ENCODE results near the gene FMN2.

The FMN2 gene

DNA sequence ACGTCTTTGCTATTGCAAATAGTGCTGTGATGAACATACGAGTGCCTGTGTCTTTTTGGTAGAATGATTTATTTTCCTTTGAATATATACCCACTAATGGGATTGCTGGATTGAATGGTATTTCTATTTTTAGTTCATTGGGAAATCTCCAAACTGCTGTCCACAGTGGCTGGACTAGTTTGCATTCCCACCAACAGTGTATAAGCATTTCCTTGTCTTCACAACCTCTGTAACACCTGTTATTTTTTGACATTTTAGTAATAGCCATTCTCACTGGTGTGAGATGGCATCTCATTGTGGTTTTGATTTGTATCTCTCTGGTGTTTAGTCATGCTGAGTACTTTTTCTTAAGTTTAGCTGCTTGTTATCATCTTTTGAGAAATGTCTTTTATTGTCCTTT lies 215.0 kb downstream of the FMN2 start:
- Histone ChIP-seq H3K9ac (no peak overlapping the region), H3K4me2 (no peak overlapping the region), H3K27me3 (ENCODE audit: insufficient read depth, low read depth) (no peaks in the 10 kb centered on the region), H3K4me3 (IDR thresholded peaks at IDR 0.05; ENCODE audit: insufficient read depth, low read depth, low read length) (no peak overlapping the region), H3K4me1 (ENCODE audit: low read depth, poor library complexity, severe bottlenecking) (peaks cover 36% of the 10 kb centered on the region), H3K27ac (no peak overlapping the region), H4K20me1 (ENCODE audit: insufficient read depth) (no peaks in the 10 kb centered on the region), H3K79me2 (ENCODE audit: insufficient read depth, low read depth) (no peaks in the 10 kb centered on the region), H2AFZ (ENCODE audit: low read depth) (no peak overlapping the region), H3K36me3 (ENCODE audit: insufficient read depth) (no peaks in the 10 kb centered on the region)
- TF ChIP-seq, protein P1, sequence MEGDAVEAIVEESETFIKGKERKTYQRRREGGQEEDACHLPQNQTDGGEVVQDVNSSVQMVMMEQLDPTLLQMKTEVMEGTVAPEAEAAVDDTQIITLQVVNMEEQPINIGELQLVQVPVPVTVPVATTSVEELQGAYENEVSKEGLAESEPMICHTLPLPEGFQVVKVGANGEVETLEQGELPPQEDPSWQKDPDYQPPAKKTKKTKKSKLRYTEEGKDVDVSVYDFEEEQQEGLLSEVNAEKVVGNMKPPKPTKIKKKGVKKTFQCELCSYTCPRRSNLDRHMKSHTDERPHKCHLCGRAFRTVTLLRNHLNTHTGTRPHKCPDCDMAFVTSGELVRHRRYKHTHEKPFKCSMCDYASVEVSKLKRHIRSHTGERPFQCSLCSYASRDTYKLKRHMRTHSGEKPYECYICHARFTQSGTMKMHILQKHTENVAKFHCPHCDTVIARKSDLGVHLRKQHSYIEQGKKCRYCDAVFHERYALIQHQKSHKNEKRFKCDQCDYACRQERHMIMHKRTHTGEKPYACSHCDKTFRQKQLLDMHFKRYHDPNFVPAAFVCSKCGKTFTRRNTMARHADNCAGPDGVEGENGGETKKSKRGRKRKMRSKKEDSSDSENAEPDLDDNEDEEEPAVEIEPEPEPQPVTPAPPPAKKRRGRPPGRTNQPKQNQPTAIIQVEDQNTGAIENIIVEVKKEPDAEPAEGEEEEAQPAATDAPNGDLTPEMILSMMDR (conservative IDR thresholded peaks at IDR 0.05; ENCODE audit: low read depth, low read length) = no peak

DNA sequence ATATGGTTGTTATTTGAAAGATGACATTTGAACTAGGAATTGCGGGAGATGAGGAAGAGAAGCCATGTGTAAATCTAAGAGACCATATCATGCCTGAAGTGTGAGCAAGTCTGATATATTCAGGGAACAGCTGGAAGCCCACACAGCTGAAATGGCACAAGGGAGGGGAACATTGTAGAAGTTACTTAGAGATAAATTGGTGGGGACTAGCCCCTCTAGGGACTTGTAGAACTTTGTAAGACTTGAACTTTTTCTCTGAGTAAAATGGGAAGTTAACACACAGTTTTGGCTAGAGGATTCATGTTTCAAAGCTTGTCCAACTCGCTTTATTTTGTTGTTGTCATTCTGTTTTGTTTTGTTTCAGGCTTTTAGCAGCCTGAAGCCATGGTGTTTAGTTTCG lies 216.4 kb downstream of the FMN2 start:
- H2AFZ ChIP-seq (ENCODE audit: low read depth) = peak overlapping the region; percentile 65

DNA sequence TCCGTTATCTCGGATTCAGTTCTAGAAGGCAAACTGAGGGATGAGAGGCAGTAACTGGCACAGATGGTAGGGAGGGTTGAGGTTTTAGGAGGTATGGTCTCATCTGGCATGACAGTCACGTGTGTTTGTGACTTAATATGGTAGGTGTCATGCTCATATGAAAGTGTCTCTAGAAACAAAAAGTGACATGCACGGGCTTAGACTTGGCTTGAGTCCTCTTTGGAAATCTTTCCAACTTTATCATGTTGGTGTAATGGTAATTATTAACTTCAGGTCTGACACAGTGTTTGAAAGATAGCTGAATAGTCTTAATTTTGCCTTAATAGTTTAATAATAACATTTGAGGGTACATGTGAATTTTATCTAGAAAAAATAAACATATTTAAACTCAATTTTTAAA lies 218.1 kb downstream of the FMN2 start:
- Histone ChIP-seq H3K27ac (no peak overlapping the region), H4K20me1 (ENCODE audit: insufficient read depth) (no peaks in the 10 kb centered on the region), H3K4me3 (IDR thresholded peaks at IDR 0.05; ENCODE audit: insufficient read depth, low read depth, low read length) (no peak overlapping the region), H3K4me1 (ENCODE audit: low read depth, poor library complexity, severe bottlenecking) (peaks cover 36% of the 10 kb centered on the region), H3K4me2 (no peak overlapping the region; the same call in 1 of the 2 replicates), H3K36me3 (ENCODE audit: insufficient read depth) (no peaks in the 10 kb centered on the region), H3K27me3 (ENCODE audit: insufficient read depth, low read depth) (no peaks in the 10 kb centered on the region), H3K9ac (no peak overlapping the region), H2AFZ (ENCODE audit: low read depth) (no peak overlapping the region), H3K79me2 (ENCODE audit: insufficient read depth, low read depth) (no peaks in the 10 kb centered on the region)
- TF ChIP-seq, protein P1 (conservative IDR thresholded peaks at IDR 0.05; ENCODE audit: low read depth, low read length) = no peak

More for the DNA sequence above, 216.4 kb downstream of the FMN2 start:
- H3K4me3 ChIP-seq (IDR thresholded peaks at IDR 0.05; ENCODE audit: insufficient read depth, low read depth, low read length) = peak overlapping the region; percentile 38
- H3K27me3 ChIP-seq (ENCODE audit: insufficient read depth, low read depth) = no peaks in the 10 kb centered on the region
- peak overlapping the region; percentile 7; the same call in 1 of the 2 replicates for H3K9ac ChIP-seq
- H3K36me3 ChIP-seq (ENCODE audit: insufficient read depth) = no peaks in the 10 kb centered on the region
- peak overlapping the region; percentile 43; the same call in 1 of the 2 replicates for H3K27ac ChIP-seq
- H3K4me1 ChIP-seq (ENCODE audit: low read depth, poor library complexity, severe bottlenecking) = peaks cover 36% of the 10 kb centered on the region
- H3K4me2 ChIP-seq = peak overlapping the region; percentile 72
- no peaks in the 10 kb centered on the region for H4K20me1 ChIP-seq (ENCODE audit: insufficient read depth)
- TF ChIP-seq, protein P1 (conservative IDR thresholded peaks at IDR 0.05; ENCODE audit: low read depth, low read length) = no peak
- H3K79me2 ChIP-seq (ENCODE audit: insufficient read depth, low read depth) = no peaks in the 10 kb centered on the region

DNA sequence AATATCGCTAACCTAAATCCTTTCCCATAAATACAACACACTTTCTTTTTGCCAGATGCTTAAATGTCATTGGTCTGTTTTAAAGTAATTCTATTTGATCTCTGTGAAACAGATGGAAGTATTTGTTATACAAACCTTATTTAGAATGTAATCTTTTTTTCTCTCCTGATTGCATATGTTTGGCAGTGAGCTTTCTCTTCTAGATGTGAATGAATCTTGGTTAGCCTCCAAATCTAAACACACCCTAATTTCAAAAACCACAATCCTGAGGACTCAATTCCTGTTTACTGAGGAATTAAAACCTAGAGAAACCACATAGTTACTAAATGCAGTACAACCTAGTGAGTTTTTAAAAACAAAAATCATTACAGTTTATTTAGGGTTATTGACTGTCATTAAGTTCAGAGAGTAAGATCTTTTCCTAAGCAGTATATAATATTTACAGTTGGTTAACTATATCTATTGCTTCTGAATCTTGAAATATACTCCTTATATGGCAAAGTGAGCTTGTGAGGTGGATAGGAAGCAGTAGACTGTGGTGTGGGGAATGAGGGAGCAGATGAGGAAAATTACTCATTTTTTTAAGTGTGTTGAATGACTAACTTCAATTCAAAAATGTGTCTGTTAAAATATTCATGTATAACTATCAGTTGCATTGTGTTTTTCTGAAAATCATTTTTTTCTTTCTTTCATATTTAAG lies 218.7 kb downstream of the FMN2 start:
- TF ChIP-seq, protein P1 (conservative IDR thresholded peaks at IDR 0.05; ENCODE audit: low read depth, low read length) = no peak
- no peak overlapping the region for H3K27ac ChIP-seq
- H3K79me2 ChIP-seq (ENCODE audit: insufficient read depth, low read depth) = no peaks in the 10 kb centered on the region
- no peaks in the 10 kb centered on the region for H3K36me3 ChIP-seq (ENCODE audit: insufficient read depth)
- no peak overlapping the region for H3K4me3 ChIP-seq (IDR thresholded peaks at IDR 0.05; ENCODE audit: insufficient read depth, low read depth, low read length)
- peak overlapping the region; percentile 20 for H3K4me2 ChIP-seq
- no peak overlapping the region for H3K9ac ChIP-seq
- H2AFZ ChIP-seq (ENCODE audit: low read depth) = no peak overlapping the region
- H3K4me1 ChIP-seq (ENCODE audit: low read depth, poor library complexity, severe bottlenecking) = peaks cover 36% of the 10 kb centered on the region
- H4K20me1 ChIP-seq (ENCODE audit: insufficient read depth) = no peaks in the 10 kb centered on the region
- H3K27me3 ChIP-seq (ENCODE audit: insufficient read depth, low read depth) = no peaks in the 10 kb centered on the region
